CD4-positive, alpha-beta T cell treated with Interleukin-10 for 1 hour (primary cell): ENCODE results near the gene ST6GALNAC1.
A peak's percentile ranks its signal among the peaks of the same experiment; 100 is the strongest.
"Not testable (repeated sequence)": the region's sequence is repeated elsewhere in the genome, so short reads cannot be mapped to it uniquely, and the experiment has no call there.

Experiments
- DNase-seq: peaks from one replicate; pipeline ENCODE4 v3.0.0-alpha.2; 2020

The ST6GALNAC1 gene

DNA sequence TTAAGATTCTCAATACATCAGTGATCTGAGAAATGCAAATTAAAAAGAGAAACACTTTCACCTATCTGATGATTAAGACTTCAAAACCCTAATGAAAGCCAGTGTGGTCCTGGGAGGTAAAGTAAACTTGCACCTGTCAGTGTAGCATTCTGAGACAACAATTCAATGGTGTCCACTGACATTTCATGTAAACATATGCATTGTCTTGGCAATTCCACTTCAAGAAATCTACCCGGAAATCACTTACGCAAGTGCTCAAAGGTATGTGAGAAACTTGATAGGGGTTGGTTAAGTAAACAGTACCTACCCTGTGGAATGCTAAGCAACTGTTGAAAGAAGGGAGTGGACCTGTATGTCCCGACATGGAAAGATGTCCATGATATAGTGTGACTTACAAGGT, 2.1 kb downstream of the ST6GALNAC1 start:
- DNase-seq, result no peak

DNA sequence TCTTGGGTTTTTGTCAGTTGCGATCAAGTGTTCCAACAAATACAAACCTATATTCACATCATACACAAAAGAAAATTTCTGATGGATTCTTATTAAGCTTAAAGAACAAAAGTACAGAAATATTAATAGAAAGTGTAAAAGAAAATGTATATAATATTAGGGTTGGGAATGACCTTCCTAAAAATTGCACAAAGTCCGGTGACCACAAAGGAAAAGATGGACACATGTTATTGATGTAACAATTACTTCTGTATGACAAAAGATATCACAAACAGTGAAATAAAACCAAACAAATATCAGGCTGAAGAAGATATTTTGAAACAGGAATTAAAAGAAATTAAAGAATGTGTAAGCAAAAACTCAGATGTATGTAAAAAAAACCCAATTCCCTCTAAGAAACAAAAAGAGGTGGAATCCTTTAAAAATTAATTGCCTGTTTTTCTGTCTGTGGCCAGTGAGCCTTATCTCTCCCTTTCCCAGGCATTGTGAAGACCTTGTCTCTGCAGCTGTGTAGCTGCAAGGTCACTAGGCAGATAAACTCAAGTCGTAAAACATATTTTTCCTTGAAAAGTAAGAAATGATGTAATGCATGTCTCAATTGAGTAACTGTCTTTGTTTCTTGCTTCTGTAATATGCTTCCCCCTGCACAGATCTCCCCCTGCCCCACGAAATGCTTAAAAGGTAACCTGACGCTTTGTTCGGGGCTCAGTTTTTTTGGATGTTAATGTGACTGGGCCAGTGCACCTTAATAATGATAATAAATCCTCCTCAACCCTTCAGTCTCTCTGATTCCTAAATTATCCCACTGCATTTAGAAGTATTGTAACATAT, 2.8 kb downstream of the ST6GALNAC1 start:
- DNase-seq, result no peak

DNA sequence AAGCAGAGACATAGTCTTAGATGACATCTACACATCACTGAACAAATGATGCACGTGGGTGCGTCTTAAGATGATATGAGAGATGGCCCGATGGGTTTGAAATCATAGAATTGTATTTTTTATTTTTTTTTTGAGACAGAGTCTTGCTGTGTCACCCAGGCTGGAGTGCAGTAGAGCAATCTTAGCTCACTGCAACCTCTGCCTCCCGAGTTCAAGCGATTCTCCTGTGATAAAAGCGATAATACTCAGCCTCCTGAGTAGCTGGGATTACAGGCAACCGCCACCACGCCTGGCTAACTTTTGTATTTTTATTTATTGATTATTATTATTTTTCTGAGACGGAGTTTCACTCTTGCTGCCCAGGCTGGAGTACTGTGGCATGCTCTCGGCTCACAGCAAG, 5.3 kb downstream of the ST6GALNAC1 start:
- DNase-seq, result no peak

DNA sequence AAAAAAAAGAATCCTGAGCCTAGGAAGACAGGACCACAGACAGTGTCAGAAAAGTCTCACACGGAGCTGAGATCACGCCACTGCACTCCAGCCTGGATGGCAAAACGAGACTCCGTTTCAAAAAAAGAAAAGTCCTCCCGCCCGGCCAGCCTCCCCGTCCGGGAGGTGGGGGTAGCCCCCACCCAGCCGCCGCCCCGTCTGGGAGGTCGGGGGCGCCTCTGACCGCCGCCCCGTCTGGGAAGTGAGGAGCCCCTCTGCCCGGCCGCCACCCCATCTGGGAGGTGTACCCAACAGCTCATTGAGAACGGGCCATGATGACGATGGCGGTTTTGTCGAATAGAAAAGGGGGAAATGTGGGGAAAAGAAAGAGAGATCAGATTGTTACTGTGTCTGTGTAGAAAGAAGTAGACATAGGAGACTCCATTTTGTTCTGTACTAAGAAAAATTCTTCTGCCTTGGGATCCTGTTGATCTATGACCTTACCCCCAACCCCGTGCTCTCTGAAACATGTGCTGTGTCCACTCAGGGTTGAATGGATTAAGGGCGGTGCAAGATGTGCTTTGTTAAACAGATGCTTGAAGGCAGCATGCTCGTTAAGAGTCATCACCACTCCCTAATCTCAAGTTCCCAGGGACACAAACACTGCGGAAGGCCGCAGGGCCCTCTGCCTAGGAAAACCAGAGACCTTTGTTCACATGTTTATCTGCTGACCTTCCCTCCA, 6.9 kb downstream of the ST6GALNAC1 start:
- DNase-seq, result not testable (repeated sequence)

DNA sequence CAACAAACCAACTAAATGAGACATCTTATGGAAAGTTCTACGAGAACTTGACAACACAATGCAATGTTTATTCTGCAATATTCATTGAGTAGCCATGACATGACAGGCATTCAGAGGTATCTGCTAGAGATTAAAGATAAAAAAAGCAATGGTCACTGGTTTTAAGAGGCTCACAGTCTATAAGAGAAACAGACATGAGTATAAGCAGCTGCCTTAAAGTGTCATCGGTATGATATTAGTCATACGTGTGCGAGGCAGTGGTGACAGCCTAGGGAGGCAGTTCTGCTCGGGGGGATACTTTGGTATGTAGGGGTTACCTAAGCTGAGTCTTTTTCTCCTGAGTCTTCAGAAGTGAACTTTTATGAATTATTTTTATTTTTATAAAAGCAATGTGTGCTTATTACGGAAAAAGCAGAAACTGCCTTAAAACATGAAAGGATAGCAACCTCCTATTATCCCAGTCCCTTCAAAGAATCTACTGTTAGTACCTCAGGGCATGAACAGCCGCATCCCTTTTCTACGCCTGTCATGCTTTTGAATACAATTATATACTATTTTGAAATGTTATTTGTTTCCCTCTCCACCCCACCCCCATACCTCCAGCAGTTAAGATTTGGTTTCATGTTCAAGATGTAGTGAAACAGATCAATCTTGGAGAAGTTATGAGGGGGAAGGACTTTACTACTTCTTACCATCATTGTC, 7.7 kb downstream of the ST6GALNAC1 start:
- DNase-seq, result no peak

DNA sequence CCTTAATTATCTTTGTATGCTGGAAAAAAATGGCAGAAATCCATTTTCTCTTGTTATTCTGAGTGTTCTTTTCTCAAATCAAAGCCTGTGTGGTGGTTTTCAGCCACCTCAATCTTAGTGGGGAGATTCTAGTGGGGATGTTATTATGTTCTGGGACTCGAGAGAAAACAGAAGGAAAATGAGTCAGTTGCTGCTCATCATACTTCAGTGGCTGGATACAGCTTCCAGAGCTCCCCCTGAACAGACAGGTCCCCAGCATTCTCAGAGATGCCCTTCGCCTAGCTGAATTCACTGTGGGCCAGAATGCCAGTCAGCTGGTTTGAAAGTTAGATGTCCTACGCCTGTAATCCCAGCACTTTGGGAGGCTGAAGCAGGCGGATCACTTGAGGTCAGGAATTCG, 8.5 kb downstream of the ST6GALNAC1 start:
- DNase-seq, result no peak

DNA sequence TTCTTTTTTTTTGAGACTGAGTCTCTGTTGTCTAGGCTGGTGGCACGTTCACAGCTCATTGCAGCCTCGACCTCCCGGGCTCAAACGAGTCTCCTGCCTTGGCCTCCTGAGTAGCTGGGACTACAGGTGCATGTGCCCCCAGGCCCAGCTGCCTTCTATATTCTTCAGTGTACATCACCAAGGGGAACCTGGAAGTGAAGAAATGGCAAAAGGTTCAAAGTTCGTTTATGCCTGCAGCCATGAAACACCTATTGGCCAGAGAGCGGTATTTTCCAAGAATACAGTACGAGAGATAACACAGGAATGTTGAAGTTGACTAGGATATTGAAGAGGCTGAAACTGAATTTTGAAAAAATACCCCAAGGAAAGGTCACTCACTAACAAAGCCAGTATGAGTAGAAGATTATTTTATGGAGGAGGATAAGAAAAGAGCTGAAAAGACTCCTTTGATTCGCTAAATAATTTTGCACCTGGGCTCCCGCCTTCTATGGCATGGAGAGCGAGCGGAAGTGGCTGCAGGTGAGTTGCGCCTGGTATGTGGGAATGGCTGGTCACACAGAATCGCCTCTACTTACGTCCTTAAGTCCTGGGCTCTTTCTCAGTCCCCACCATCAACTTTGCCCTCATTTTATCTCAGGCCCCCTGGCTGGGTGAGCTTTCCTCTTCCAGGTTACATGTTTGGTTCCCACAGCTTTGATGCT, 9.8 kb downstream of the ST6GALNAC1 start:
- no peak for DNase-seq

DNA sequence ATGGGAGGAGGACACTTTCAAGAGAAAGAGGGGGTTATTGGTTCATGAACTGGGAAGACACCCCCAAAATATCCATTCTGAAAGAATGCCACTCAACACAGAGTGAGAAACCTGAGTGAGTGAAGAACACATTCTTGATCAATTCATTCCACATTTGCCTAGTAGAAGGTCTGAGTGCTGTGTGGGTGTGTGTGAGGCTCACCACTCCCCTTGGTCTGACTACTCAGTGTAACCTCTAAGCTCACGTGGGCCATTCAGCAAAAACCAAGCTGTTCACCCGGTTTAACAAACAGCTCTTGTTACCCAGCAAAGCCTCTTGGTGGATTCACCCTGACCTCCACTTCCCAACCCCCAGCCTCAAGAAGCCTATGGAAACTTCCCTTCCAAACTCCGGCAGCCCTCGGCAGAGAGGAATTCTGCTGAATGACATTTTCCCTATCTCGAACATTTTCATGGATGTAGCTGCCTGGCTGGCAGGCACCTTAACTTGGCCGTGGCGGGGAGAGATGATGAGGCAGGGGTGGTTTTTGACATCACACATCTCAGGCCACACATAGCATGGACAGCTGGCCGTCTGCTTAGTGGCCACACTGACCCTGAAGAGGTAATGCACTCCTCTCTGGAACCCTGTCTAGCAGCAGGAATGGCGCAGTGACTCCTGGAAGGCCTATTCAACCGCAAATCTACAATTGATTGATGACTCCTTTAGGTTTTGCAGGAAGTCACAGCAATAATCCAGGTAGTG, 11.6 kb downstream of the ST6GALNAC1 start:
- no peak for DNase-seq

DNA sequence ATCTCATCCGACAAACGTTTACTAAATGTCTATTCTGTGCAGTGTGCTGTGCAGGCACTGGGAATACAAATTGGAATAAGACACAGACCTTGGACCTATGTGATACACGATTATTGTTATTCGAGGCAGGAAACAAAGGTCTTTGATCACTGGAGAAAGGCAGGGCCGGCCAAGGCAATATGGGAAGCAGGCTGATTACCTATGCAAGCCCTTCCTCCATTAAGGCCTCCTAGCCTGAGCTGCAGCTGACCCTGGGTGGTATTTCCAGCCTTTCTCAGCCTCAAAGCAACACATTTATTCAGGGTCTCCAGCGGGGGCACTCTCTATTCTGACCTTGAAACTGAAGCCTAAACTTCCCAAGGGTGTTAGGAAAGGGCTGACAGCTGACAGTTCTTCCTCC, 13.4 kb downstream of the ST6GALNAC1 start:
- no peak for DNase-seq

DNA sequence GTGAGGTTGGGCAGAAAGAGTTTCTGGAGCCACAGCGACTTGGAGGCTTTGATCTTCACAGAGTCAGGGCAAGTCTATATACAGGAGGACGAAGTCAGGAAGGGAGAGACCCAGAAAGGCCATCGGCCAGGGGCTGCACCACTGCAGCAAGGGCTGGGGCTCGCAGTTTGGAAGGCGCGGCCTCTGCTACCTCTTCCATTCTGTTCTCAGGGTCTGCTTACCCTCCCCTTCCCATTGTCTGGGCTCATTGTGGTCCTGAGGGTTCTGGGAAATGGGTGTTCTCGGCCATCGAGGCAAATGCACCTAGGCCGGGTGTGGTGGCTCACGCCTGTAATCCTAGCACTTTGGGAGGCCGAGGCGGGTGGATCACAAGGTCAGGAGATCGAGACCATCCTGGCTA, 16.0 kb downstream of the ST6GALNAC1 start:
- no peak for DNase-seq

DNA sequence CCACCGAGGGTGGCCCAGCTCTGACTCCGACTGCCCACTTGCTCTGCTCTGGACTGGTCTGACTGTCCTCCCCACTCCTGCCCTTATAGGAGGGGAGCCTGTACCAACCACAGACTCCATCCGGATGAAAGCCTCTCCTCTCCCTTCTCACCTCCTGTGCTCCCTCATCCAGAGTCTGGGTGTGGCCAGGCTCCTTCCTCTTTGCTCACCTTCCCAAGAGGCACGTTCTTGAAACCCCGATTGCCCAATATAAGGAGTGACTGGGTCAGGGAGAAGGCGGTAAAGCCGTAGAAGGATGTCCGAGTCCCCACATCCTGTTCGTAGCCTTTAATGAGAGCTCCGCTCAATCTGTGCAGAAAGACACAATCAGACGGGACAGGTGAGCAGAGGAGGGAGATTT, 17.1 kb downstream of the ST6GALNAC1 start:
- DNase-seq, result no peak

DNA sequence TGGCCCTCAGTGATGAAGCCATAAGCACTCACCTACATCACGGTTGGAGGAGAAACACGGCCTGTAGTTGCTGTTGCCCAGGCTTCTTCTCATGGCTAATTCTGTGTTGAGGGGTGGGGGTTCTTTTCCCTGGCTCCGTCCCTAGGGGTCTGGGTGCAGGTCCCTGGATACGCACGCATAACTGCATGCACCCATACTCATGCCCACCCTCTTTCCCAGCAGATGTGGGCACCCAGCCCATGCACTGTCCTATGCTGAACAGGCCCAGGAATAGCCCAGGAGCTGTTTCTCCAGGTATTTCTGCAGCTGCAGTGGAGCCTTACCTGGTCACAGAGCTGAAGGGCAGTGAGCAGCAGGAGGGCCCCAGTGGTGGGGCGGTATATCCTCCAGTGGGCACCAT, 18.1 kb downstream of the ST6GALNAC1 start:
- DNase-seq, result no peak

DNA sequence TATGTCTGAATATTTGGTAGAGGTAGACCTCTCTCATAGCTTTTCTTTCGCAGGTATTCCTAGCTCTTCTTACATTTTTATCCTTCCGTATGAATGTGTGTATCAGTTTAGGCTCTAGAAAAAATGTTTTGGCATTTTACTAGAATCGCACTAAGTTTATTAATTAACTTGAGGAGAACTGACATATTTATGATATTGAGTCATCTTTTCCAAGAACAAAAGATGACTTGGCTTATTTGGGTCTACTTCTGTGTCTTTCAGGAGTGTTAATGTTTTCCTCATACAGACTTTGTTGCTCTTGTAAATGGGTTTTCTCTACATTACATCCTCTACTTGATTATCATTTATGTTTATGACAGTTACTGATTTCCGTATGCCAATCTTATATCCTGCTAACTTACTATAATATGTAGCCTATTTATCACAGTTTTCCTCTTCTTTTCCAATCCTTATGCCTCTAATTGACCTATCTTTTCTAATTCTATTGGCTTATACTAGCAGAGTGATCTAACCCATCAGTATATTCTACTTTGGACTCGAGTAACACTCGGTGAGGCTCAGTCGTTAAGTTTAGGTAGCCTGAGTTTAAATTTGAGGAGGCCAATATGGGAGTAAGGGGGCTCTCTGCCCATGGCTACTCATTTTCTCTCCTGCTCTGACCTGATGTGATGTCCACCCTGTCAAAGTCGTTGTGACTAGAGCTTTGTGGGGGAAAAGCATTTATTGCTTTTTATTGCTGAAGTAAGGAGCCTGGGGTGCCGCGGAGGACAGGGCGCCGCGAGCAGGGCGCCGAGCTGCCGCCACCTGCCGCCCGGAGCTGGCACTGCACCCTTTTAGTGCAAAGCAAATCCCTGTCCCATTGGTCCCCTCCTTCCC, 20.0 kb downstream of the ST6GALNAC1 start:
- peak; percentile 79 for DNase-seq

DNA sequence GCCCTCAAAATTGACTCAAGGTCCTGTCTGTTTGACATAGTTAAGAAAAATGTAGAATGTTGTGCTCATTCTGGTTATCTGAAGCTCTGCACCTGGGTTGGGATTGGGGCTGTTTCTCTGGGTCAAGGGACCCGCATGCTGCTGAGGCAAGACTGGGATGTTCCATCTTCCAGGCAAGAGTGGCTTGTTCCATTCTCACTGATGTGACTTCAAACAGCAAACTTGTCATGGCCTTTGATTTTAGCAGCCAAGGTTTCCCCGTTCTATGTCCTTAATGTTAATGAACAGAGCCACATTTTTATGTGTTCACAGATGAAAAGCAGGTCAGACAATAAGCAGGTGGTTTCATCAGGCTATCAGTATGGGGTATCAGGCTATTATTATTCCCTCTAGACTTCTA, 25.7 kb downstream of the ST6GALNAC1 start:
- no peak for DNase-seq

DNA sequence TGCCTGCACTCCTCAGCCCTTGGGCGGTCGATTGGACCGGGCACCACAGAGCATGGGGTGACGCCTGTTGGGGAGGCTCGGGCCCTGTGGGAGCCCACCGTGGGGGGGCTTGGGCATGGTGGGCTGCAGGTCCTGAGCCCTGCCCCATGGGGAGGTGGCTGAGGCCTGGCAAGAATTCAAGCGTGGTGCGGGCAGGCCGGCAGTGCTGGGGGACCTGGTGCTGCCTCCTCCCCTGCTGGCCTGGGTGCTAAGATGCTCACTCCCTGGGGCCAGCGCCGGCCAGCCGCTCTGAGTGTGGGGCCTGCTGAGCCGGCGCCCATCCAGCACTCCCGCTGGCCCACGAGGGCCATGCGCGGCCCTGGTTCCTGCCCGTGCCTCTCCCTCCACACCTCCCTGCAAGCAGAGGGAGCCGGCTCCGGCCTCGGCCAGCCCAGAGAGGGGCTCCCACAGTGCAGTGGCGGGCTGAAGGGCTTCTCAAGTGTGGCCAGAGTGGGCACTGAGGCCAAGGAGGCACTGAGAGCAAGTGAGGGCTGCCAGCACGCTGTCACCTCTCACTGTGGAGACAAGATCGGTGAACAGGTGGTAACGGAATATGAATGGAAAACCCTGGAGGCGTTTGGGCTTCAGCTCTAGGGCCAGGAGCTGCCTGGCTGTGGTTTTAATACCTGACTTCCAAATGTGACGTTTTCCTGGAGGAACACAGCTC, 28.5 kb downstream of the ST6GALNAC1 start:
- DNase-seq, result no peak

DNA sequence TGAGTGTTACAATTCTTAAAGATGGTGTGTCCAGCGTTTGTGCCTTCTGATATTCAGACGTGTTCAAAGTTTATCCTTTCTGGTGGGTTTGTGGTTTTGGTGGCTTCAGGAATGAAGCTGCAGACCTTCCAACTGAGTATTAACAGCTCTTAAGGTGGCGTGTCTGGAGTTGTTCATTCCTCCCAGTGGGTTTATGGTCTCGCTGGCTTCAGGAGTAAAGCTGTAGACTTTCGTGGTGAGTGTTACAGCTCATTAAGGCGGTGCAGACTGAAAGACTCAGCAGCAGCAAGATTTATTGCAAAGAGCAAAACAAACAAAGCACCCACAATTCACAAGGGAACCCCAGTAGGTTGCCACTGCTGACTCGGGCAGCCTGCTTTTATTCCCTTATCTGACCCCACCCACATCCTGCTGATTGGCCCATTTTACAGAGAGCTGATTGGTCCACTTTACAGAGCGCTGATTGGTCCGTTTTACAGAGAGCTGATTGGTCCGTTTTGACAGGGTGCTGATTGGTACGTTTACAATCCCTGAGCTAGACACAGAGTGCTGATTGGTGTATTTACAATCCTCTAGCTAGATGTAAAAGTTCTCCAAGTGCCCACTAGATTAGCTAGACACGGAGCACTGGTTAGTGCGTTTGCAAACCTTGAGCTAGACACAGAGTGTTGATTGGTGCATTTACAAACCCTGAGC, 29.3 kb downstream of the ST6GALNAC1 start:
- peak; percentile 36 for DNase-seq

DNA sequence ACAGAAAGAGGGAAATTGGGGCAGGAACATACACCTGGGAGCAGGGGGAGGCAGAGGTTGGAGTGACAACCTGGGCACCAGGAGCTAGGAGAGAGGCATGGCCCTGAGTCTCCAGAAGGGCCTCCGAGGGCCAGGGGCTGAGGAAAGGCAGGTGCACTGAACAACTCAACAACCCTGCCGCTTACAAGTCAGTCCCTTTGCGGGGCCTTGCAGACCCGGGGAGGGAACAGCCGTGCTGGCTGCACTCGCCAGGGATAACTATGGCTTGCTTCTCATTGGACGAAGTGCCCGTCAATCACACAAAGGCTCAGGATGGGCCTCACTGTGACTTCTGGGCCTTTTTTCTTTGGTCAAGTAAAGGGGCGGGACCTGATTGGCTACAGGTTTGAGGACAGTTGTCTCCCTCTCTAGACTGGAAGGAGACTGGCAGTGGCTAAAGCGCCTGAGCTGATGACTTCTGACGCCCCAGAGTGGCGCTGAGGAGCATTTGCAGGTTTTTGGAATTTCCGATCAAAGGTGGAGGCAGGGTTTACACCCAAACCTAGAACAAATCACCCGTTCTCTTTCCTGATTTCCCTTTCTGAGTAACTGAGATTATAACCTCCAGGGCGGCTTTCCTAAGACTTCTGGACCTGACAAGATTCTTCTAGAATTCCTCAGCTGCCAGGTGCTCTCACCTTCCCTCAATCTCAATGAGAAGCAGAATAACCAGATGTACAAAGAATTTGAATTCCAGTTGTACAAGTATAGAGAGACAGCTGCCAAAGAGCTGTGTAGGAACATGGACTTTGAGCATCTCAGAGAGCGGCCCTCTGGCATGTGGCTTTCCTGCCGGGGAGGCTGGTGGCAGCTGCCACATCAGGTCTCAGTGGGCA, 30.3 kb downstream of the ST6GALNAC1 start:
- no peak for DNase-seq

DNA sequence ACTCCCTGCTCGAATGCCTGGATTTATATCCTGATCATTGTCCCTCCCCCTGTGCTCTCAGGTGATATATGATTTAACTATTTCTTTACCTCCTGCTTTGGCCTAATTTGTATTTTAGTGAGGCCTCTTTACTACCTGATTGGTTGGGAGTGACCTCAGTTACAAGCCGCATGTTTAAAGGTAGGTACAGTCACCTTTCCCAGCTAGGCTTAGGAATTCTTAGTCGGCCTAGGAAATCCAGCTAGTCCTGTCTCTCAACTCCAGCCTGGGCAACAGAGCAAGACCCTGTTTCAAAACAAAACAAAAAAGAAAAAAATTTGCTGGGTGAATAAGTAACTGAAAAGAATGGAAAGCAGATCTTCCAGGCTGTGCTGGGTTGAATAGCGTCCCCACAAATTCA, 31.1 kb downstream of the ST6GALNAC1 start:
- DNase-seq, result no peak

DNA sequence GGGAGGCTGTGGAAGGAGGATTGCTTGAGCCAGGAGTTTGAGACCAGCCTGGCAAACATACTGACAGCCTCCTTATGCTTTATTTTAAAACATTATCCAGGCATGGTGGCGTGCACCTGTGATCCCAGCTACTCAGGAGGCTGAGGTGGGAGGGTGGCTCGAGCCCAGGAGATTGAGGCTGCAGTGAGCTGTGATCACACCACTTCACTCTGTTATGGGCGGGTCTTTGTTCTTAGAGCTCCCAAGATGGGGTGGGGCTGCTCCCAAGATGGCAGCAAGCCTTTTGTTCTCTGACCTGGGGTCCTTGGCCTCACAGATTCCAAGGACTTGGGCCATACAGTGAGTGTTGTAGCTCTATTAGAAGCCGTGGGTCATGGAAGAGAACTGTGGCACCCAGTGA, 31.8 kb downstream of the ST6GALNAC1 start:
- no peak for DNase-seq
